ENCODE results near the gene UNC5A.

Gene UNC5A

DNA sequence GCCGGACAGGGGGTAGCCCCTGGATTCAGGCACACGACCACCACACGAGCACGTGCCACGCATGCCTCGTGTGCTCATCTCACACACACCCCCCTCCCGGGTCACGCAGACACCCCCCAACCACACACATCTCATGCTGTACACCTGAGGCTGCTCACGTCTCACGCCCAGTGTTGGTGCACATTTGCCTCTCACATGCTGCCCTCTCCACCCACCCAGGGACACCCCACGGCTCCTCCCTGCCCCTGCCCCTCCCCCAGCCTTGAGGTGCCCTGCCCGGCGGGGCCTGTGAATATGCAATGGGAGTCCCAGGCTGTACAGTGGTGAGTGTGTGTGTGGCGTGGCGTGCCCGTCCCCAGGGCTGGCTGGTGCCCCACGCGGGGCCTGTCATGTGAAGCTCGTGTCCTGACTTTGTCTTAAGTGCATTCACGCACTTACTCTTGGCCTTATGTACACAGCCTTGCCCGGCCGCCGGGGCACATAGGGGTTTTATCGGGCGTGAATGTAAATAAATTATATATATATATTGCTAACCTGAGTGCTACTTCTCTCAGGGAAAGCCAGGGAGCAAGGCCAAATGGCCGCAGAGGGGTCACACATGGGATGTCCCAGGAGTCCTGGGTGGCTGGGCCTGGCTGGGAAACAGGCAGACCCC, 70.1 kb downstream of the UNC5A start:
- DNase-seq: no peak

DNA sequence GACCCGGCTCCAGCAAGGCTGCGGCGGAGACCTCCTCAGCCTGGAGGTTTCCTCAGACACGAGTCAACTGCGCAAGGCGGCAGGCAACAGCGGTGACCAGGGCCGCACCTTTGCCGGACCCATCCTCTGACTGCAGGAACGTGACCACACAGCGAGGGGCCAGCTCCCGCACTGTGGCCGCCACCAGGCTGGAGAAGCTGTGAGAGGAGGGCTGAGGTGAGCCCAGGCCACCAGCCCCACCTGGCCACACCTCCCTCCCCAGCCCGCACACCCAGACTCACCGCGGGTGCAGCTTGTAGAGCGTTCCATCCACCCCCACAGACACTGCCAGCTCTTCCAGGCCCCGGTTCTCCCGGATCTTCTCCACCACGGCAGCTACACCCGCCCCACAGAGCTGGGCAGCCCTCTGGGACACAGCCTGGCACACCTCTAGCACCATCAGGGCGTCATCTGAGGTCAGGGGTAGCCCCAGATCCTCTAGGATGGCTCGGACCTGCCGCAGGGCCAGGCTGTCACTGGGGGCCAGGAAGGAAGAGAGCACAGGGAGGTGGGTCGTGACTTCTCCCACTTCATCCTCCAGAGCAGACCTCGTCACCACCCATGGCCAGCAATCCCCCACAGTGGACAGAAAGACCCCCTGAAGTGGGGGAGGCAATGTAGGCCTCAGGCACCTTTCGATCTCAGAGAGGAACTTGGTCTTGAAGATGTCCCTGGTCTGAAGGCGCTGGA, 70.8 kb downstream of the UNC5A start:
- no peak for DNase-seq

DNA sequence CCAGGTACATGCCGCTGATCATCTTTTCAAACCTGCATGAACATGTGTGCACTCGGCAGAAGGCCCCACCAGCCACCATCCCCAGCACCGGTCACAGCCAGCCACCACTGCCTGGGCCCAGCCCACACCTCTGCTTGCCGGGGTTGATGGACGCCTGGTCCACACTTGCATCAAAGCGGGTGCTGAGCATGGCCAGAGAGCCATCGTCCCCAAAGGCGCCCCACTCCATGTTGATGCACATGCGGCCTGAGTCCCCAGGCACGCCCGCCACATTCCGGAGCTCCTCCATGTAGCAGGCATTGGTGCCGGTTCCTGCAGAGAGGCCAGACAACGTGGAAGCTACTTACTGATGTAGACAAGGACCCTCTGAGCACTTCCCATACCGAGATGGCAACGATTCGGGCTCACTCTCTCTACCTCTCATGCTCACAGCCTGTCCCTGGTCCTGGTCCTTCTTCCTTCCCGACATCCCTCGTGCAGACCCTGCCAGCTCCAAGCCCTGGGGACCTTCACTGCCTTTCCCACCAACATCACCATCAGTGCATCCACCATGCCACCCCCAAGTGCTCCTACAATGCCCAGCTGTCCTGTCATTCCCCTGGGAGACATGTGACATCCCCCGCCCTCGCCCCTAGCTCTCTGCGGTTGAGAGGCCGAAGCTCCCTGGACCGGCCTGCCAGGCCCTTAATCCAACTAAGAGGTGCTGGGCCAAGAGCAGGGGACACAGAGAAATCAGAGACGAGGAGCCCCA, 71.6 kb downstream of the UNC5A start:
- no peak for DNase-seq

DNA sequence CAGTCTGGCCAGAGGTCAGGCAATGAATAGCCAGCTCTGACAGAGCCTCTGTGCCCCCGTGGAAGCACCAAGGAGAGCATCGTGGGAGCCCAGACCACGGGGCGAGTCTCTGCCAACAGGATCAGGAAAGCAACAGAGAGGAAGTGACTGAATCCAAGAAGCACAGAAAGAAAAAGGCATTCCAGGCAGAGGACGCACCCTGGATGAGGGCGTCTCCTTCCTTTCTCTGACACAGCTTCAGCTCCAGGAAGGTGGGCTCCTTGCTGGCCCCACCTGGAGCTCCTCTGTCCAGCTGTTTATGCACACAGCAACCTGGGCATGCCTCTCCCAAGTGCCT, 72.2 kb downstream of the UNC5A start:
- DNase-seq: no peak

DNA sequence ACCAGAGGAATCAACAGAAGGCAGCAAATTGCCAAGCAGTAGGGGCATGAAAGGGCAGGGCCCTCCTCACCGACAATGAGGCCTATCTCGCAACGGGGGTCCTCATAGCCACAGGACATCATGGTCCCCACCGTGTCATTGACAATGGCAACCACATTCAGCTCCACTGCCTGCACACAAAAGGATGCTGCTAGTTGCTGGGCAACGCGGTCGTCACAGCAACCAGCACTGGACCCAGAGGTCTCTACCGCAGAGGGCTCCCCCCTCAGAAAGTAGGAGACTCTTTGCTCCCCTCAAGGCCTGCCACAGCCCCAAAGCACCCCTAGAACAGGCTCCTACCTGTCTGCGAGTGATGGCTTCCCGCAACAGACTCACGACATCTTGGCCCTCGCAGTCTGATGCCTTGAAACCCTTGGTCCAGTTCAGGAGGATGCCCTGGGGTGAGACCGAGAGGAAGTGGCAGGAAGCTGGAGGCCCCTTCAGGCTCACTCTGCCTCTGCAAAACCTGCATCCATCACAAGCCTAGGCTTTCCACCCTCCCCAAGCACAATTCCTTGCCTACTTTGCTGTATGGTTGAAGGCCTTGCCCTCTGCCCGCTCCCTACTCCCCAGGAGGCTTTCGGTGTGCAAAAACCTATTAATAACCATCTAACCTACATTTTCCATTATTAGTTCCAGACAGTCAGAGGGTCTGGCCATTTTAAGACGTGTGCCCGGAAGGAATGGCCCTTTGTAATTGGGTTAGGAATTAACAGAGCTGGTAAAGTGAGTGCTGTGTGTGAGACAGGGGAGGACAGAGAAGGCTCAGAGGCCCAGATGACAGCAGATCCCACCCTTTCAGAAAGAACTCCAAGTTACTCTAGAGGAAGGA, 73.6 kb downstream of the UNC5A start:
- no peak for DNase-seq

DNA sequence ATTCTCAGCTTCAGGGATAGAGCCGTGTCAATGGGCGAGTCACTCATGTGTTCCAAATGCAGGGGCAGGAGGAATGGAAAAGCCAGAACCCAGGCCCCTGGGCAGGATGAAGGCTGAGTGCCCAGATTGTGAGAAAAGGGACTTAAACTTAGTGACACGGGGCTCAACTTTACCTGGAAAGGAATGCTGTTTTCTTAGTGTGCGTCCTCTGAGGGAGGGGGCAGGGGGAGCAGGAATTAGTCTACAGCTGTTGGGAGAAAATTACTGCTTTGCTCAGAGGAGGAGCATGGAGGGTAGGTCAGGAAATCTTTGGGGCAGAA, 74.2 kb downstream of the UNC5A start:
- no peak for DNase-seq

DNA sequence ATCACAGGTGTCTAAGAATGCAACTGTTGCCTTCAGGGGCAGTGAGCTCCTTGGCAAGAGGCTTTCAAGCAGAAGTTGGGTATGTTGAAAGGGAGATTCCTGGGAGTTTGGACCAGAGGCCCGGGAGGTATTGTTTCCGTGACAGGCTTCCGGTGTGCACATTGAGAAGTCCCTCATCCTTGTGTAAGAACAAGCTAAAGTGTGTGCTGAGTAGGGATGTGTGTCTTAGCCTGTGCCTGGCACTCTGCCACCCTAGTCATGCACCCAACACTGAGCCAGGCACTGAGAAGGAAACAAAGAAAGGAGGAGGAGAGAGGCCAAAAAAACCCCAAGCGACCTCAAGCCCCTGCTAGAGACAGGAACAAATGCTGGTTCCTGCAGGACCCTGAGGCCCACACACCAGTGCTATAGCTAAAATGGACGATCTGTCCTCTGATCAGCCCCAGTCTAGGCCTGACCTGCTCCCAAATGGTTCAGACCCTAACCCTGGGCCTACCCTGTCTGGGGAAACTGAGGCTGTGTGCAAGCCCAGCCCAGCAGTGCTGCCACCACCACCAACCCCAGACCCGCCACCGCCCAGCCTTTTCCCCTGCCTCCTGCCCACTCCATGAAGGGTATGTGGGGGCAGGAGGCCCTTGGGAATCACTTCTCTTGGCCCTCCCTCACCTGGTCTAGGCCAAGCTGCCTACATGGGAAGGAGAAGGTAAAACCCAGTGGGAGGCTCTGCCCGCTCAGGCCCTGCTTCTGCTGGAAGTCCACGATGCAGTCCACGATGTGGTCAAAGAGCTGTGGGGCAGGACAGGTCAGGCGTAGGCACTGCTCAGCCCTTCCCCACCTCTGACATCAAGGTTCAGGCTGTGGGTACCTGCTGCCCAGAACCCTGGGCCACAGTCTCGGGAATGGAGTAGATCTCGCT, 76.2 kb downstream of the UNC5A start:
- DNase-seq: no peak

DNA sequence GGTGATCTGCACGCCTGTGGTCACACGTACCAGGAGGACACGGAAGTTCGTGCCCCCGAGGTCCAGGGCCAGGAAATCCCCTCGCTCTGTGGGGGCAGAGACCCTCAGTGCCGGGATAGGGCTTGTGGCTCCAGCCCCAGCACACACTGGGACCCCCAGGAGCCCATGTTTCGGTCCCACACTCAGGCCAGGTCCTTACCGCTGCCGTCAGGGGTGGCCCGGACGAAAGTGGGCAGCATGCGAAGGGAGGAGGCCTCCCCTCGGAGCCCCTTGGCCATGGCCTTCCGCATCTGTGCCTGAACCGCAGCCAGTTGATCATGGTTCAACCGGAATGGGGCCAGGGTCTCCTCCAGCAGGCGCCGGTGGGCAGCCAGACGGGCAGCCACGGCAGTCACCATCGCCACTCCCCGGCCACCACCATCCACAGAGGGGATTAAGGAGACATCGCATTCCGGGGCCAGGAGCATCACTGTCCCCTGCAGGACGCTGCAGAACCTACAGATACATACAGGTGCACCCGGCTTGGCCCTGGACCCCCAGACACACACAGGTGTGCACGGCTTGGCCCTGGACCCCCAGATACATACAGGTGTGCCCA, 77.0 kb downstream of the UNC5A start:
- DNase-seq: no peak

DNA sequence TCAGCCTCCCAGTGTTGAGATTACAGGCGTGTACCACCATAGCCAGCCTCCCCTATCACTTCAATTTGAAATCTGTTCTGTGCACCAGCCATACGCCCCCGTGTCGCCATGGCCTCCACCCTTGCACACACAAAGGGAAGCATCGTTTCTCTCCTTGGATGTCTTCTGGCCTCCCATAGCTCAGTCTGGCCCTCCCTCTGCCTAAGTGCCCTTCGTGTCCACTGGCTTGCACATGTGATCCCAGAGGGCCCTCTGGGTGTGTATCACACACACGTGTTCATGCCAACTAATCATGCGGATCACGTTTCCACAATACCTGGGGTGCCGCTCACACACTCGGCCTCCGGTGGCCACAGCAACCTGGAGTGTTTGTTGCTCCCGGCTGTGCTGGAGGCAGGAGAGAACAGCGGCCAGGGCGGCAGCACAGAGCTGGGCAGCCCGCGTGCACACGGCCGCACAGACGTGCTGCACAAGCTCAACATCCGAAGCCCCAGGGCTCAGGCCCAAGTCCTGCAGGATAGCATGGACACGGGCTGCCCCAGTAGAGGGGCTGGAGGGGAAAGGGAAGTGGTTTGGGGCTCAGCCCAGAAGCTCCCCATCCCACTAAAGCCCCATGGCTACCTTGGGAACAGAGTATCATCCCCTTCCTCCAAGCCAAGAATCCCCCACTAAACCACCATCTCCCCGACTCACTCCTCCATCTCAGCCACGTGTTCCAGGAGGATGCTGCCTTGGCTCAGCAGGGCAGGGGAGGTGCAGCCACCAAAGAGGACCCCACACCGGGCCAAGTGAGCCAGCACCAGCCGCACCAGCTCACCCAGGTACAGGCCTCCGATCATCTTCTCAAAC, 77.9 kb downstream of the UNC5A start:
- DNase-seq: no peak

DNA sequence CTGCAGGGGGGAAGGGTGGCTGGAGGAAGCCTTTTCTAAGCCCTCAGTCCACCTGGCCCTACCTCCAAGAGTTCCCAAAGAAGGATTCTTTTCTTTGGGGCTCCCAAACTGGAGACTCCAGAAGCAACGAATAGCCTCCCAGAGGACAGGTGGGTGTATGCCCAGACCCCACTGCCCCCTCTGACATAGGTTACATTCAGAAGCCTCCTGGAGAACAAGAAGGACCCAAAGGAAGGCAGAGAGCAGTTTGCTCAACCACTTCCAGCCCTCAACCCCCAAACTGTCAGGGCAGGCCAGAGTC, 78.5 kb downstream of the UNC5A start:
- no peak for DNase-seq

DNA sequence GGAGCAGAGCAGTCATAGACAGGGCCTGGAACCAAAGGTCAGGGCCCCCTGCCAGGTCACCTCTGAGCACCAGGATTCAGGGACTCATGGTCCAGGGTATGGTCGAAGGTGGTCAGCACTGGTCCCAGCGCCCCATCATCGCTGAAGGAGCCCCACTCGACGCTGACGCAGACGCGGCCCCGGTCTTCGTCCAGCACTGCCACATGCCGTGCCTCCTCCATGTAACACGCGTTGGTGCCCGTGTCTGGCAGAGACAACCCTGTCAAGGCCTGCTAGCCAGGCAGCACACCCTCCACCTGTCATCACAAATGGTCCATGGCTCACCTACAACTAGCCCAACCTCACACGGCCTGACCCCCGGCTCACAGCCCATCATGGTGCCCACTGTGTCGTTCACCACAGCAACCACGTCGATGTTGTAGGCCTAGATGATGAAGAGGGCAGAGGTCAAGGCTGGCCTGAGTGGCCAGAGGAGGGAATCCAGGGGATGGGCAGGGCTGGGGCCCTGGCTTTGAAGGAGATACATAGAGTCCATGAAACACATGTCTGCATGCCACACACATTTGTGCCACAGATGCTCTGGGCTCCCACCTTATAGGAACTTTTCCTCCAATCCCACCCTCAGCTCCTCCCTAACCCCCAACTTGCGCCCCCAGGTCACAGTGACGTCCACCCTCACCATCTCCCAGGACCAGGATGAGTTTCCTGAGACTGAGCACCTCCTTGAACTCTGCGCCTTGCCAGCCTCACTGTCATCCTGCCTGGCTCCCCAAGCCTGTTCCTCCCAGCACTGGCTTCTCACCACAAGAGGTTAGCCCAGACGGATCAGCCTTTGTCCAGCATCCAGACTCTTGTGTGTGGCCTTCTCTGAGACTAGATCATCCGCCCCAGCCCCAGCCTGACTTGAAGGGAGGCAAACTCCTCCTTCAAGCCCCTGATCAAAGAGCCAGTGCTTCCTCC, 79.2 kb downstream of the UNC5A start:
- DNase-seq: no peak

DNA sequence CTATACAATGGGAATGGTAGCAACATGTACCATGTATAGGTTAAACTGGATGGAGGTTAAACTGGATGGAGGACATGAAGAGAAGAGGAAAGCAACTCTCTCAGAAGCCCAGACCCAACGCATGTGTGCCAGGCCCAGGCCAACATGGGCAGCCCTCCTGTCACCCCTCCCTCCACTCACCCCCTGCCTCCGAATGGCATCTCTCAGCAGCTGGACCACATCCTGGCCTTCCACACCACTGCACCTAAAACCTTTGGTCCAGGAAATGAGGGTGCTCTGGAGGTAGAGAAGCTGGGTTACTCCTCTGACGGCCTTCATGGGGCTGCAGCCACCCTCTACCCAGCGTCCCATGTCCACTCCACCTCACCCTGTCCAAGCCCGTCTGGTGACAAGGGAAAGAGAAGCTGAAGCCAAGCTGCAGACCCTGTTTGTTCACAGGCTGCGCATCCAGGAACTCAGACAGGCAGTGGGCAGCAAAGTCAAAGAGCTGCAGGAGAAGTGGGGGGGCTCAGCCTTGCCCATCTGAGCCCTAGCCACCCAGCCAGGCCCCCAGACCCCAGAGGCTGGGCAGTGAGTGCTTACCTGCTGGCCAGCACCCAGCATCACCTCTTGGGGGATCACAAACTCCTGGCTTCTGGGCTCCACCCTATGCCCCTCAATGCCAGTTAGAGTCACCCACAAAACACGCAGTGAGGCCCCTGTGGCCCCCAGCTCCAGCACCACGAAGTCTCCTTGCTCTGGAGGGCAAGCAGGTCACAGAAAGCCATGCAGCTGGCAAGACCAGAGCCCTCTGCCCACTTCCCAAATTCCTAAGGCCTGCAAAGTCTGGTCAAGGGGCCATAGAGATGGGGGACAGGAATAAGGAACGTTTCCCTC, 80.3 kb downstream of the UNC5A start:
- DNase-seq: no peak

DNA sequence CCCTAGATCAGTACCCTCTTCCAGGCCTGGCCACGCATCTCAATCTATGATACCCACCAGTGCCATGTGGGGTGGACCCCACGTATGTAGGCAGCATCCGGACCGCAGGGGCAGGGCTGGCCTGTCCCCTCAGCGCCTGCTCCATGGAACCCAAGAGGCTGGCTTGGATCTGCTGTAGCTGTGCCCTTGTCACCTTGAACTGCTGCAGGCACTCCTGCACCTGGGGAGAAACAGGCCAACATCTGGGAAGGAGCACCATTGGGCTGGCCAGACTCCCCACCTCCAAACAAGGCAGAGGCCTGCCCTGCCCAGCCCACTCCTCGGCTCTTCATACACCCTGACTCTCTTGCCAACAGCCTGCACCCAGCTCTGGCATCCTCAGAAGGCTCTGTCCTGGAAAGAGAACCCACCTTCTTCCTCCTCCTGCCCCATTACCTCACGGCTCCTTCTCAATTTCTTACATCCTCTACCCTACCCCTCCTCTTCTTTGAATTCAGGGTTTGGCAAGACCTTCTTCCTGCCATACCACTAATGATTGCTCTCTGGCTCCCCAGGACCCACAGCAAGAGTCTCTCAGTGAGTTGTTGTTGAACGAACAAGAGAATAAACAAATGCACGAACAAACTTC, 81.1 kb downstream of the UNC5A start:
- DNase-seq: no peak

DNA sequence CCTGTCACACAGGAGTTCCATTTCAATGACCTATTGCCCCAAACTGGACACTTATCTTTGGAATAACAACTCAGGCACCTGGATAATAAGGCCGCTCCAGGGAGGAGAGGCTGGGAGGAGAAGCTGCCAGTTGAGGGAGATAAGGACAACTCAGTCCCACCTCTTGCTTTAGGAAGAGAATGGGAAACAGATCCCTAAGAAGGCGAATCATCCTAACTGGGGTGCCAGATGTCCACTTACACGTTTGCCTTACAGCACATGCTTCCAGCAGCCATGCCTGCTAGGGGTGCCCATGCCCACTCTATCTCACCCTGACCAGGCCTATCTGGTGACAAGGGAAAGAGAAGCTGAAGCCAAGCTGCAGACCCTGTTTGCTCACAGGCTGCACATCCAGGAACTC, 82.3 kb downstream of the UNC5A start:
- DNase-seq: no peak

DNA sequence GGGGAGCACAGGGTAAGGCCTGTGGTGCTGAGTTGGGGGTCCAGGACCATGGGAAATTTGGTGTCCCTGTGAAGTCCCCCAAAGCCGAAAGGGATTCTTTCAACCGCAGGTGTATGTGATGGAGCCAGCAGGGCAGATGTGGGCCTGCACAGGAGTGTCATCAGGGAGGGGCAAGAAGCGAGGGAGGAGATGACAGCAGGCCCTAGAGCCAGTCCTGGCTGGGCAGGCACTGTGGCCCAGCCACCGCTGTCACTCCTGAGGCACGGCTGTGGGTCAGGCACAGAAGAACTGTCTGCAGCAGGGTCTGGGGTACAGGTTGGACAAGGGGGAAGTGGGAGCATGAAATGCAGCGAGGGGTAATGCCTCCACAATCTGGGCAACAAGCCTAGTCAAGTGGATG, 83.9 kb downstream of the UNC5A start:
- no peak for DNase-seq

DNA sequence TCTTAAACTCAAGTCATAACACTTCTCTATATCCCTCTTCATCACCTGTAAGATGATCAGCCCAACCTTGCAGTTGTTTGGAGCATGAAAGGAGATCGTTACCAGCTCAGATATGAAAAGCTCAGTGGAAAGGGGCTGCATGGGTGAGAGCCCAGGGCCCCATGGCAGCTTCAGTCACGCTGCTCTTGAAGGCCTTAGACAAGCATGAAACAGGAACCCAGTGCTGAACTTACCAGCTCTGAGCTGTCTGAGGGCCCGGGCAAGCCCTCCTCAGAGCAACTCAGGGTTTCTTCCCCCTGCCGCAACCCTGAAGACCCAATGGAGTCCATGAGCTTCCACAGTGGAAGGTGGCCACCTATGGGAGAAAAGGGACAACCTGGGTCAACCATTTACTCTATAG, 85.5 kb downstream of the UNC5A start:
- DNase-seq: no peak

DNA sequence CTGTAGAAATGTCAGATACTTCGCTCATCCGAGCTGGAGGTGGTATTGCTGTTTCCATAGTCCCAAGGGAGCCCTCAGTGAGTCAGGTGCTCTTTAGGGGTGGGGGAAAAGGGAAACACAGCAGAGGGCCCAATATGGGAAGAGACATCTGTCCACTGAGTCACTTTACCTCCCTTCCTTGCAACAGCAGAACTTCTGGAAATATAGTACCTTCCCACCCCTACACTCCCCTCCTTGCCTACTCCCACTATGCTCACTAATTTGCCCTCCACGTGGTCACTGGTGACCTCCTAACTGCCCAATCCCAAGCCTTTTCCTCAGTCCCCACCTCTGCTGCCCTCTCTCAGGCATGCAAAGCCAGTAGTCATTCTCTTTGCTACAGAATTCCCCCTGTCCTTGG, 86.9 kb downstream of the UNC5A start:
- no peak for DNase-seq

DNA sequence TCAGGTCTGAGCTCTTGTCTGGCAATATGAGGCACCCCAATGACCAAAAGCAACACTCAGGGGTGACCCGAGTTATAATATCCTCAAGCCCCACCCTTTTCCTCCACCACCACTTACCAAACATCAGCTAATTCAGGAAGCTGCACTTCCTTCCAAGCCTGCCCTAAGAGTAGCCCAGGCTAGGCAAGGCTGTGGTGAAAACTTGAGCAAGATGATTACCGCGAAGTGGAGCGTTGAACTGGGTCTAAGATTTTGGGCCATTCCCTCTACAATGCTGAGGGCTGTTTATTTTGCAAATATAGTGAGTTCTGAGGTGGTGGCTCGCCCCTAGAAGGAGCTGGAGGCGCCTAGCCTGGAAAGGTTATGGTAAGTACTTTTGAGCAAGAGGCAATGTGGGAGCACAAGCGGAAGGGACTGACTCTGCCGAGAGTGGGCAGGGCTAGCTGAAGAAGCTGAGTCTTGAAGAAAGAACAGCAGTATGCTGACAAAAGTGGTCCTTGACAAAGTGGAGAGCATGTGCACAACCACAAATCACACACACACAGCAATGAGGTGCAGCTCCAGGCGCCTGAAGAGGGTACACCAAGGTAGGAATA, 89.0 kb downstream of the UNC5A start, which contains the start of gene HK3:
TSS of gene HK3 (minus strand) at position 51 of the 596 bp plus-strand sequence. CDS start 3,187 bp downstream, outside the sequence.
- peak in 1 of 14 donors; percentile 23 for DNase-seq

Data from C1 segment of cervical spinal cord (tissue), 14 donors.